ENCODE measurements around the gene KCNJ10.
A peak's percentile ranks its signal among the peaks of the same experiment; 100 is the strongest.
"Not testable (repeated sequence)": the region's sequence is repeated elsewhere in the genome, so short reads cannot be mapped to it uniquely, and the experiment has no call there.

KCNJ10 gene

DNA sequence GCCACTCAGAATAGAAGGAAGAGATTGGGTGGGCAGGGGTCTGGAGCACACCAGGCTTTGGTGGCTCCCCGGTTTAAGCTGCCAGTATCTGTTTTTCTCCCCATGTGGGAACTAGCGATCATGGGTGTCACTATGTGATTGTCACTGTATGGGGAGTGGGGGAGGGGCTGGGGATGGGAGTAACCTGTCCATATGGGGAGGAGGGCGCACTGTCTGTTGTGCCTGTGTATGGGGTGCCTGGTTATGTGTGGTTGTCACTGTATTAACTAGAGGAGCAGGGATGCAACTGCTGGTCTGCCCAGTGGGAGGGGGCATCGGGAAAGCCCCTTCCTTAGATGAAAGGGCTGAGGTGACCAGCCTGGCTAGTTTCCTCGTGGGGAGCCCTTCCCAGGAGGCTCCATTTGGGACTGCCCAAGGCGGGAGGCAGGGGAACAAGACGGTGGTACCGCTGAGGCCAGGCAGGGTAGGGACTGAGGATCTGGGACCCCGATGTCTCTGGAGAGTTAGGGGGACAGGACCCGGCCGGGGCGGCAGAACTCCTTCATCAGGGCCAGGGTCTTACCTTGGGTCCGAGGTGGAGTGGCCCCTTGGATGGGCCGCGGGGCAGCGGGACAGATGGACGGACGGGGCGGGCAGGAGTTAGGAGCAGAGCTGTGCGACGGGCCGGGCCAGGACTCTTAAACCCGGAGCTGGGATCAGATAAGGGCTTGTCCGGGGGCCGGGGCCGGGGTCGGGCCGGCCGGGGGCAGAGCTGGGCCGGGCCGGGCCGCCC, at the start of gene KCNJ10:
Gene KCNJ10 (minus strand): TSS at position 701 of the 772 bp plus-strand sequence. CDS start 27,628 bp downstream, outside the sequence.
- DNase-seq (ENCODE audit: low read depth in 2 of 2, low spot score in 1 of 2), result no peak

DNA sequence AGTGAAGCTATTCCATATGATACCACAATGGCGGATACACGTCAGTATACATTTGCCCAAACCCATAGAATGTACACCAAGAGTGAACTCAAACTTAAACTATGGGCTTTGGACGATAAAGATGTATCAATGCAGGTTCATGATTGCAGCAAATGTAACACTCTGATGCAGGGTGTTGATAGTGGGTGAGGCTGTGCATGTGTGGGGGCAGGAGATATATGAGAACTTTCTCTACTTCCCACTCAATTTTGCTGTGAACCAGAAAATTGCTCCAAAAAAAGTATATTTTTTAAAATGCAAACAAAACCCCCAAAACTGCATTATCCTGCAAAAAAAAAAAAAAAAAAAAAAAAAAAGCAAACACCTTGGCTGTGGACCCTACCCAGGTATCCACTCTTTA, 49.0 kb upstream of the KCNJ10 start:
- no peak for DNase-seq (ENCODE audit: low read depth in 2 of 2, low spot score in 1 of 2)

DNA sequence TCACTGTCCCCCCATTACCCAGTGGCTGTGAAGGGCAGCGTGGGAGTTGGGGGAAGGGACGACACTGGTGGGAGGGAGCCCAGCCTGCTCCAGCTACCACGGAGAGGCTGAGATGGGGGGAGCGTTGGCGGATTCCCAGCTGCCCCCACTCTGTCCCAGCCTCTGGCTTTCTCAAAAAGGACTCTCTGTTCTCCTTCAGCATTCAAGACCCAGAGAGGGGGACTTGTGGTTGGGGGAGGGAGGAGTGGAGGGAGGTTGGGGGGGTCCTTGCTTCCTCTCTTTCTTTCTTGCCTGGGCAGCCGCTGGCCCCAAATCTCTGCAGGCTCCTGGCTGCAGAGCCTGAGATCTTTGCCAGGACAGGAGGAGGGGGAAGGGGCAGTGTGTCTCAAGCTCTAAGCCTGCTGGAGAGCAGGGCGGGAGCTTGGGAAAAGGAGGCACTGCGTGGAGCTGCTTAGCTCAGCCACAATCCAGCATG, 47.8 kb upstream of the KCNJ10 start:
- DNase-seq (ENCODE audit: low read depth in 2 of 2, low spot score in 1 of 2), result no peak

DNA sequence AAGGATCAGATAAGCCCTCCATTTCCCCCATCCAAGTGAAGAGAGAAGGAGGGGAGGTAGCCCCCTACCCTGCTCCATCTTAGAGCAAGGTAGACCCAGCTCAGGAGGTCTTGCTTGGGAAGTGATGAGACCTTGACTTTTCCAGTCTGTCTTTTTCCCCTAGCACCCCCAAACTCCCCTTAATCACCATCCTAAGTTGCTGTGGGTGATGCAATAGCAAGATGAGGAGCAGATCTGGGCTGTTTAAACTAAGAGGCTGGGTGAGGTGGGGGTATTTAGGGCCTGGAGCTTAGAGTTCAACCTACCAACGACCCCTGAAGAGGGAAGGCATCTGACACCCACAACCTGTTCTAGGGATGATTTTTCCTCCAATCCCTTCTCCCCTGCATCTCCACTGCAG, 47.3 kb upstream of the KCNJ10 start:
- DNase-seq (ENCODE audit: low read depth in 2 of 2, low spot score in 1 of 2), result no peak

DNA sequence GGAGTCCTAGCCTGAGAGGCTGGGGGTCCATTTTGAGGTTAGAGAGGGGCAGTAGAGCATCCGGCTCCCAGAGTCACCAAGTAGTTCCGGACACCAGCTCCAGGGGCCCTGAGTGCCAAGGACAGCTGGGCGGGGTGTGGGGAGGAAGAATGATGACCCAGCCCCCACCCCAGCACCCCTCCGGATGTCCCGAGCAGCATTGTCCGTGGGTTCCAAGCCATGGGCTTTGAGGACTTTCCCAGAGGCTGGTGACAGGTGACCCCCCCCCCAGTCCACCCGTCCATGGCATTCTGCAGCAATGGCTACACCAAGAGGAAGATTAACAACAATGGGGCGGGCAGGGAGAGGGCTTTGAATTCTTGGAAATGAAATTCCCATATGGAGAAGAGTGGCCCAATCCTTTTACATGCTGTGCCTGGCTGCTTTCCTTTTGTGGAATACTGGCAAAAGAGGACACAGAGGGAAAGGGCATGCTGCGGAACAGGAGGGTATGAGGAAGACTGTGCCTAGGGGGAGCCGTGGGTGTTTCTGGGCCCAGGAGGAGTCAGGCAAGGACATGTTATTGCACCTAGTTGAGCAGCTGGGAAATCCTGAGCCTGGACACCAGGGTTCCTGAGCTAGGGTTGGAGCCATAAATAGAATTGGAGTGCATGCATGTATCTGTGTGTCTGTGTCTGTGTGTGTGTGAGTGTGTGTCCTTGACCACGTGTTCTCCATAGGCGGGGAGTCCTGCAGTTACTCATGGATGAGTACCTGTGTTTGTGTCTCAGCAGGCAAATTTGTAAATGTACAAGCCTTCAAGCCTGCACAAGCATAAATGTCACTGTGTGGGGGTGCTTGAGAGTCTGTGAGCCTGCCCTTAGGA, 46.6 kb upstream of the KCNJ10 start:
- DNase-seq (ENCODE audit: low read depth in 2 of 2, low spot score in 1 of 2), result no peak

DNA sequence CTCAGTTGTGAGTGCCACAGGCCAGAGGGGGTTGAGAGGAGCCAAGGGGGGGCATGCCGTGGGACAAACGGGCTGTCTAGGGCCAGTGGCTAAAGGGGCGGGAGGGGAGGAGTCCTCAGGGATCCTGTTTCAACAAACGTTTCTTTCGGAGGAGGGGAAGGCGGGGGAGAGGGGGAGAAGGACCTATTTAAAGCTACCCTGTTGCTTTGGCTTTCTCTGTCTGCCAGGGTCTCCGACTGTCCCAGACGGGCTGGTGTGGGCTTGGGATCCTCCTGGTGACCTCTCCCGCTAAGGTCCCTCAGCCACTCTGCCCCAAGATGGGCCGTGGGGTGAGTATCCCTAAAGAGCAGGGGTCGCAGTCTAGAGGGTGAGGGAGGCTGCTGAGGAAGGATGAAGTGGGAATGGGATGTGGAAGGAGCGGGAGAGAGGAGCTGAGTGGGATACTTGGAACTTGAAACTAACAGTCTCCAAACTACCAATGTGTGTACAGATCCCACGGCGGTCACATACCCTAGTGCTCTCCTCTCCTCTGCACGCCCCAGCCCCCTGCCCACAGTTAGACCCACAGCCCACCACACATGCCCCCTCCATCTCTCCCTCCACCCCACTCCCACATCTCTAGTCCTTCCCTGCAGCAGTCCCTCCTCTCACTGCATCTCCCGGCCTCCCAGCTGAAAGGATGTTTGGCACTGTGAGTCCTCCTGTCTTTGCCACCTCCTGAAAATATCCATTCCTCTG, 45.8 kb upstream of the KCNJ10 start, which contains the start of gene ATP1A2:
Gene ATP1A2 (plus strand): TSS at position 215 of the 738 bp plus-strand sequence. CDS start 103 bp downstream, at position 318.
- DNase-seq (ENCODE audit: low read depth in 2 of 2, low spot score in 1 of 2), result no peak

DNA sequence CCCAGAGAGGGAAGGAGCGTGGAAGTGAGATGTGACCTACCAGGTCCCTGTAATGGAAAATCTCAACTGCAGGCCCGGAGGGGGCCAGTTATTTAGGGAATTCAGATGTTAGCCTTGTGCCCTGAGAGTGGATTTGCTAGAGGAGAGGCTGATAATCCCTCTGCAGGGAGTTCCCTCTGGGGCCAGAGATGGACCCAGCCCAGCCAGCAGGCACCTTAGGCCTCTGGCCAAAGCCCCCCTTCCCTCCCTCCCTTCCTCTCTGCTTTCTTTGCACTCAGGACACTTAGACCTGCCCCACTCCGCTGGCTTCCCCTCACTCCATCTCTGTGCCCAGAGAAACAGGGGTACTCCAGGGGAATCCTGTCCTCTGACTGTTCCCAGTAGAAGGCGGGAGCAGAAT, 44.1 kb upstream of the KCNJ10 start:
- DNase-seq (ENCODE audit: low read depth in 2 of 2, low spot score in 1 of 2), result no peak

DNA sequence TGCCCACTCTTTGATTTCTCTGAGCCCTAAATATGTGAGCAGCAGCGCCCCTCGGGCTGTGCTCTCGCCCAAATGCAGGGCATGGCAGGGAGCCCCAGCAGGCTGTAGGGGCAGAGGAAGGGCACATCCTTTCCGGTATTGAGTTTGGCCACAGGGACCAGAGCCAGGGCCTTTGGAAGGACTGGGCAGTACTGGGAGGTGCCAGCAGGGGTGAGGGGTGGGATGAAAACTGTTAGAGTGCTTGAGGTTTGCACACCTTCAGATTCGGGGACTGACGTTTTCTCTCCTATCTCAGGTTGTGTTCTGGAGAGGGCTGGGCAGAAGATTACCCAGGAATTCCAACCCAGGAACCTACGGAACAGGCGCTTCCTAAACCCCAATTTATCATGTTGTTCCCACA, 43.4 kb upstream of the KCNJ10 start:
- no peak for DNase-seq (ENCODE audit: low read depth in 2 of 2, low spot score in 1 of 2)

DNA sequence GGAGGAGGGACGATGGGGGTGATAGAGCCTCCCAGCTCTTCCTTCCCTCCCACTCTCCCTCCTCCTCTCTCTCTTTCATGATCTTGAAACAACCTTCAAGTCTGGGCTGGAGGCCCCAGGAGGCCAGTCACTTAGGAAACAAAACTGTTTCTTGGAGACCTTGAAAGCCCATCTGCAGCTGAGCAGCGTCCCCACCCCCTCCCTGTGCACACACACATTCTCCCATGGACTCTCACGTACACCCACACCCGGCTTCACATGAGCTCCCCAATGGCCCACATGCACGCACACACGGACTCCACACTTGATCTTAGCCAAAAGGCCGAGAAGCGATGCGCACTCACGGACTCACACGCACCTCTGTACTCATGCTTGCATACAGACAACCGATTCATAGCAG, 42.4 kb upstream of the KCNJ10 start:
- DNase-seq (ENCODE audit: low read depth in 2 of 2, low spot score in 1 of 2), result no peak

DNA sequence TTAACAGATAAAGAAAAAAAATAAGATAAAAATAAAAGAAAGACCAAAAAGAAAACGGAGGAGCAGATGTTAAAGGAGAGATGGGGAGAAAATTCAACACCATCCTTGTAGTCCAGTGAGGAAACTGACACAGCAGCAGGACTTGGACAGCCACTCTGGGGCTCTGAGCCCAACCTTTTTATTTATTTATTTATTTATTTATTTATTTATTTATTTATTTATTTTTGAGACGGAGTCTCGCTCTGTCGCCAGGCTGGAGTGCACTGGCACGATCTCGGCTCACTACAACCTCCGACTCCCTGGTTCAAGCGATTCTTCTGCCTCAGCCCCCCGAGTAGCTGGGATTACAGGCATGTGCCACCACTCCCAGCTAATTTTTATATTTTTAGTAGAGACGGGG, 41.5 kb upstream of the KCNJ10 start:
- not testable (repeated sequence) for DNase-seq (ENCODE audit: low read depth in 2 of 2, low spot score in 1 of 2)

DNA sequence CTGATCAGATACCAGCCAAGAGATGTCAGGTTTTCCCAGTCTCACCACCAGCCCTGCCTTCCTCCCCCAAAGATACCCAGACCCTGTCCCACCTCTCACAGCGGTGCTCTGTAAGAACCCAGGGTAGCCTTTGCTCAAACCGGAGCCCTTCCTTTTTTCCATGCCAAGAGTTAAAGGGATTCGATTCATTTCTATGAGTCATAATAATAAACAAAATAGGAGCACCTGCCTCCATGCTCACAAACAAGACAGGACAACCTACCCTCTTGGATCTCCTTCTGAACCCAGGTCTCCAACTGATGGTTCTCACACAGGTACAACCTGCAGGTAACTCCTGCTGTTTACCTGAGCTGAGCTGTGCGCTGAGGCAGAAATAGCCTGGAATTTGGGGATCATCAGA, 39.7 kb upstream of the KCNJ10 start:
- DNase-seq (ENCODE audit: low read depth in 2 of 2, low spot score in 1 of 2), result no peak

DNA sequence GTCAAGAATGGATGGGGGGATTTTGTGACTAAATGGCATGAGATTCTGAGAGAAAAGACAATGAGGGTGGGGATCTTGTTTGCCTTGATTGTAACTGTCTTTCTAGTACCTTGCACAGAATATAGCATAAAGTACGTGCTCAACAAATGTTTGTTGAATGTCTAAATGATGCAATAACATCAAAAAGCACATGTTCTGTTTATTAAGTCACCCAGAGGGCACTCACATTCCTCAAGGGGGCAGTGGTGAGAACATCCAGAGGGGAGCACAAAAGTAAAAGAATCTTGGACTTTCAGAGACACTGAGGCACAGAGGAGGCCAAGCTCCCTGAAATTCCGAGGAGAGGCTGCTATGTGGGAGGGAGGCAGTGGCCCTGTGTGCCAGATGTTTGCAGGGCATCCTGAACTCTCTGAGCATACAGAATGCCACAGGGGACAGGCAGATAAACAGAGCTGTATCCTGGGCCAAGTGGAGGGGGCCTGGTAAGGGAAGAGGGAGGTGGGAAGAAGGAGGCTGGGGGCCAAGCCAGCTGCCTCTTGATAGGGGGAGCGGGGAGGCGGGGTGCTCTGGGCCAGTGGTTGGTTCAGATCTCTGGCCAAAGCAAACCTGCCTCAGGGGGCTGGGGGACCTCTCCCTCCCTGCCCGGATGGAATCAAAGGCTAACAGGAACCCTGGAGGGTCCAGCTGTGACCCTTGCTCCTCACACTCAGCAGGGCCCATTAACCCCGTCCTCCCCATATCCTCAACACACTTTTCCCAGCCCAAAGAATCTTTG, 39.1 kb upstream of the KCNJ10 start:
- DNase-seq (ENCODE audit: low read depth in 2 of 2, low spot score in 1 of 2), result no peak

DNA sequence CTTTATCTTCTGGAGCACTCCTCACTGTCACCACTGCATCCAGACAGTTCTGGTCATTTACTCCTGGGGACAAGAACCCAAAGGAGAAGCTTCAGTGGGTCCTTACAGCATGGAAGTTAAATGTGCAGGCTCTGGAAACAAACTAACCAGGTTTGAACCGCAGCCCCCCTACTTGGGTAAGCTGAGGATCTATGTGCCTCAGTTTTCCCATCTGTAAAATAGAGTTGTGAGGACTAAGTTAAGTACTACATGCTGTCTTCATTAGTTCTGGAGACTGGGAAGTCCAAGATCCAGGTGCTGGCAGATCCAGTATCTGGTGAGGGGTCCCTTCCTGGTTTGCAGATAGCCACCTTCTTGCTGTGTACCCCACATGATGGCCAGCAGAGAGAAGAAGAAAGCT, 37.6 kb upstream of the KCNJ10 start:
- DNase-seq (ENCODE audit: low read depth in 2 of 2, low spot score in 1 of 2), result no peak

DNA sequence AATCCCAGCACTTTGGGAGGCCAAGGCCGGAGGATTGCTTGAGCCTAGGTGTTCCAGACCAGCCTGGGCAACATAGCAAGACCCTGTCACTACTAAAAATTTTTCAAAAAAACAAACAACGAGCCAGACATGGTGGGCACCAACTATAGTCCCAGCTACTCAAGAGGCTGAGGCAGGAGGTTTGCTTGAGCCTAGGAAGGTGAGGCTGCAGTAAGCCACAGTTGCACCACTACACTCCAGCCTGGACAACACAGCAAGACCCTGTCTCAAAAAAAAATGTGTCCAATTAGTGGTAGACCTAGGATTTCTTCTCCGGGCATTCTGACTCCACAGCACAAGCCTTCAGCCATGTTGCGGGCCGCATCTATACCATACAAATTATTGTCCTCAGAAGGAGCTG, 35.2 kb upstream of the KCNJ10 start:
- no peak for DNase-seq (ENCODE audit: low read depth in 2 of 2, low spot score in 1 of 2)

DNA sequence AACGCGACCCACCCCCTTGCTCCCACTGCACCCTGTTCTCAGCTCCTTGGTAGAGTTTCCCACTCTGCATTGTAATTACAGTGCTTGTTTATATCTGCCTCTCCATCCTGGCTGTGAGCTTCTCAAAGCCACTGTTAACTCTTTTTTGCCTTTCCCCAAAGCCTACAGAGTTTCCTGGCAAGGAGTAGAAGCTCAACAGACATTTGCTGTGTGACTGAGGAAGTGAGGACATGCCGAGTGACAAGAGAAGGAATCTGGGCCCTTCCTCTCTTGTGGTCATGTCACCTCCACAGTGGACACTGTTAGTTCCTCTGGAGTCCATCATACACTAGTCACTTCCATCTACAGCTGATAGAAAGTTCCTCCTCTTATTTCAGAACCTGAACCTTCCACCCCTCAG, 34.5 kb upstream of the KCNJ10 start:
- no peak for DNase-seq (ENCODE audit: low read depth in 2 of 2, low spot score in 1 of 2)

DNA sequence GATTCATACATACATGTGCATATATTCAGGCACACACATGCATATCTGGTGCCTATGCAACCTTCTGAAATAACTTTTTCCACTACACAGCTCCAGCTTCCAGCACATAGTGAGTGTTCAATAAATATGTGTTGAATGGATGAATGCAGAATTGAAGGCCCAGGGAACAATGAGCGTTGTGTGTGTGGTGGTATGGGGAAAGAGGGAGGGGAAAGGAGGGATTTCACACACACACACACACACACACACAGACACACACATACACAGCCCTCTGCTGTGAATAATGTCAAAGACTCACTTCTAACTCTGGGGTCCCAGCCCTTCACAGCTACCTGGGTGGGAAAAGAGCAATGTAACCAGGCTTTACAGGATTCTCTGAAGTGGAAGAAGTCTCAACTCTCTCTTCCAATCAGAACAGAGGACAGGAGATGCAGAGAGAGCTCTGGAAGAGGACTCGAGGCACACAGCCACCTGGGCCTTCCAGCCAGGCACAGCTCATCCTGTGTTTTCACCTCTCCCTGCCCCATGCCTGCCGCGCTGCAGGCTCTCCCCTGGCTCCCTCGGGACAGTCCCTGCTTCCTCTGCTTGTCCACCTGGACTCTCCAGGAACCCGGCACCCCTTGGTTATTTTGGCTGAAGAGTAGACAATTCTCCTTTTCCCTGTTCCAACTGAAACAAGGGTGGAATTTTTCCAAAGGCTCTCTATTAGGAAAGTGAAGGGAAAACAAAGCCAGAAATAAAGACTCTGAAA, 33.9 kb upstream of the KCNJ10 start:
- DNase-seq (ENCODE audit: low read depth in 2 of 2, low spot score in 1 of 2), result no peak

DNA sequence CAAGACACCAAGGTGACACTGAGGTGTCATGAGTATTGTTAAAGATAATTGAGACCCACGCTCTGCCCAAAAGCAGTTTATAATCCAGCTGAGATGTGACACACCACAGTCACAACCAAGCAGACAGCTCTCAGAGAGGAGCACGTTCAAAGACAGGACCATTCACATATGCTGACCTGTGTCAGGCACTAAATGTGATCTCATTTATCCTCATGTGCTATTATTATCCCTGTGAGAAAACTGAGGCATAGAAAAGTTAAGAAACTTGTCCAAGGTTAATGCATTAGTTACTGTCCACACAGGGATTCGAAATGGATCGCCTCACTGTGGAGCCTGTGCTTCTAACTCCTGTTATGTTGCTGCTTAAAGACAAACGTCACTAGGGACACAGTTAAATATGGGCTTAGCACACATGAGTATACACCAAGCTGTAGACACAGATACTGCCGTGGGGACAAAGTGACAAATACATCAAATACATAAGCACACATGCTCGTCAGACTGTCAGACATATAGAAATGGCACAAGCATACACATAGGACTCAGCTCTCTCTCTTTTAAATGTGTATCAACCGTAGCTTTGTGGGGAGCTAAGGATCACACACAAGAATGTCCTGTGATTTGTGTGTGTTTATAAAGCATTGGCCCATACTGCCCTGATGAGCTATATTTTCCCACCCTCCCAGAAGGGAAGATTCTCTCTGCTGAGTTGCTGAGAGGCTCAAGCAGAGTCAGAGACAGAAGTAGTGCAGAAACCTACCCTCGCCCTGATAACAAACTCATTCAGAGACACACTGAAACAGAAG, 32.0 kb upstream of the KCNJ10 start:
- DNase-seq (ENCODE audit: low read depth in 2 of 2, low spot score in 1 of 2), result no peak

DNA sequence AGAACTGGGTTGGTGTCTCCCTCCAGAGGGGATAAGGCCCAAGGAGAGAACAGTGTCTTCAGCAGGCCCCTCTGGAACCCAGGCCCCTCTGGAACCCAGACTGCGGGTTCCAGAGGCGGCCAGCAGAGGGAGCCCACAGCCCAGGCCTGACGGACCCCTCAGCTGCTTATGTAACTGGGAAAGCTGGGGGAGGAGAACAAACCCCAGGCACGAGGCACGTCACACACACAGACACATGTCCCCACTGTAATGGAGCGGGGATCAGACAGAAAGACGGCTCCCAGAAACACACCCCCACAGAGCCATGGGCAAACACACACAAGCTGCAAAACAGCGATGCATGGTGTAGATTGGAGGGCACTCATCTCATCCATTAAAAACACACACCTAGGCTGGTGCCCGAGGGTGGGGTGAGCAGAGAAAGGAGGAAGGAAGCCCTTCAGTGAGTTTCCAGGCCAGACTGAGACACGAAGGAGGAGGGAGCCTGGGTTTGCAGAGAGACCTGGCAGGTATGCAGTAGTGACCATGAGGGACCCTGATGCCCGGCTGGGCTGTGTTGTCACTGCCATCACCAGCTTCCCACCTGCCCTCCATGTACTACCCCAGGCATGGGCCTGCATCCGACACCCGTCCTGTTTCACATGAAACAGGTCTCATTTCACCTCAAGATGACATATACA, 31.2 kb upstream of the KCNJ10 start:
- DNase-seq (ENCODE audit: low read depth in 2 of 2, low spot score in 1 of 2), result peak in 1 of 2 donors; percentile 46

All from stimulated activated CD8-positive, alpha-beta memory T cell treated with anti-CD3 and anti-CD28 coated beads, Interleukin-4, amount 100 ng/mL, for 1 hour (primary cell).